ENCODE results near the gene TEAD1.

The TEAD1 gene

GRCh38 chr11:12962306-12962705 lies 288.1 kb downstream of the TEAD1 start:
- peaks cover 4% of the 10 kb centered on the region for H3K9me3 Mint-ChIP-seq
- no peaks in the 10 kb centered on the region for H3K36me3 Mint-ChIP-seq (ENCODE audit: low read depth)
- peaks cover 4% of the 10 kb centered on the region for H3K4me1 Mint-ChIP-seq
- no peak overlapping the region for H3K27ac Mint-ChIP-seq
- TF ChIP-seq, protein P1, sequence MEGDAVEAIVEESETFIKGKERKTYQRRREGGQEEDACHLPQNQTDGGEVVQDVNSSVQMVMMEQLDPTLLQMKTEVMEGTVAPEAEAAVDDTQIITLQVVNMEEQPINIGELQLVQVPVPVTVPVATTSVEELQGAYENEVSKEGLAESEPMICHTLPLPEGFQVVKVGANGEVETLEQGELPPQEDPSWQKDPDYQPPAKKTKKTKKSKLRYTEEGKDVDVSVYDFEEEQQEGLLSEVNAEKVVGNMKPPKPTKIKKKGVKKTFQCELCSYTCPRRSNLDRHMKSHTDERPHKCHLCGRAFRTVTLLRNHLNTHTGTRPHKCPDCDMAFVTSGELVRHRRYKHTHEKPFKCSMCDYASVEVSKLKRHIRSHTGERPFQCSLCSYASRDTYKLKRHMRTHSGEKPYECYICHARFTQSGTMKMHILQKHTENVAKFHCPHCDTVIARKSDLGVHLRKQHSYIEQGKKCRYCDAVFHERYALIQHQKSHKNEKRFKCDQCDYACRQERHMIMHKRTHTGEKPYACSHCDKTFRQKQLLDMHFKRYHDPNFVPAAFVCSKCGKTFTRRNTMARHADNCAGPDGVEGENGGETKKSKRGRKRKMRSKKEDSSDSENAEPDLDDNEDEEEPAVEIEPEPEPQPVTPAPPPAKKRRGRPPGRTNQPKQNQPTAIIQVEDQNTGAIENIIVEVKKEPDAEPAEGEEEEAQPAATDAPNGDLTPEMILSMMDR (IDR thresholded peaks at IDR 0.05; ENCODE audit: unreplicated experiment in 3 of 3): no peak
- H3K4me3 Mint-ChIP-seq: no peak overlapping the region
- H3K27me3 Mint-ChIP-seq (ENCODE audit: low read depth): peaks cover 23% of the 10 kb centered on the region

- peaks cover 4% of the 10 kb centered on the region for H3K9me3 Mint-ChIP-seq
- H3K4me3 Mint-ChIP-seq: no peak overlapping the region
- peaks cover 5% of the 10 kb centered on the region for H3K4me1 Mint-ChIP-seq
- TF ChIP-seq, protein P1 (IDR thresholded peaks at IDR 0.05; ENCODE audit: unreplicated experiment in 3 of 3): no peak
- no peaks in the 10 kb centered on the region for H3K36me3 Mint-ChIP-seq (ENCODE audit: low read depth)
- peaks cover 23% of the 10 kb centered on the region for H3K27me3 Mint-ChIP-seq (ENCODE audit: low read depth)
- no peak overlapping the region for H3K27ac Mint-ChIP-seq
Measured at GRCh38 chr11:12963051-12963450, 288.8 kb downstream of the TEAD1 start.

GRCh38 chr11:12963792-12964536 lies 289.7 kb downstream of the TEAD1 start:
- Mint-ChIP-seq H3K27ac (peak overlapping the region in 1 of 3 experiments; percentile 29), H3K4me1 (peaks cover 14% of the 10 kb centered on the region), H3K4me3 (no peak overlapping the region), H3K36me3 (ENCODE audit: low read depth) (no peaks in the 10 kb centered on the region), H3K27me3 (ENCODE audit: low read depth) (peaks cover 23% of the 10 kb centered on the region), H3K9me3 (no peaks in the 10 kb centered on the region)
- TF ChIP-seq, protein P1 (IDR thresholded peaks at IDR 0.05; ENCODE audit: unreplicated experiment in 3 of 3): peak; percentile 90 to 93 (median 92)

DNA sequence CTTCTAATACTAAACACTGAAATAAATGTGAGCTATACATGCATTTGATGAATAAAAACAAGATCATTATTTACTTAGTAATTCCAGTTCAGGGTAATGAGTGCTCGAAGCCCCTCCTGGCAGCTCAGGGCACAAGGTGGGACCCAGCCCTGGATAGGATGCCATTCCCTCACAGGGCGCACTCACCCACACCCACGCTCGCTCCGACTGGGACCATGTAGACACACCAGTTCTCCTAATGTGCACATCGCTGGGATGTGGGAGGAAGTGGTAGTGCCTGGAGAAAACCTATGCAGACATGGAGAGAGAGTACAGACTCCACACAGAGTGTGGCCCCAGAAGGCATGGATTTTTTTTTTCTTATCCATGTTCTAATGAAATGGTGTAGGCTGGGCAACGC lies 290.4 kb downstream of the TEAD1 start:
- Mint-ChIP-seq H3K9me3 (no peaks in the 10 kb centered on the region), H3K4me3 (no peak overlapping the region), H3K27ac (peak overlapping the region in 1 of 3 experiments; percentile 29), H3K36me3 (ENCODE audit: low read depth) (no peaks in the 10 kb centered on the region), H3K27me3 (ENCODE audit: low read depth) (peaks cover 23% of the 10 kb centered on the region), H3K4me1 (peaks cover 17% of the 10 kb centered on the region)
- TF ChIP-seq, protein P1 (IDR thresholded peaks at IDR 0.05; ENCODE audit: unreplicated experiment in 3 of 3): no peak

DNA sequence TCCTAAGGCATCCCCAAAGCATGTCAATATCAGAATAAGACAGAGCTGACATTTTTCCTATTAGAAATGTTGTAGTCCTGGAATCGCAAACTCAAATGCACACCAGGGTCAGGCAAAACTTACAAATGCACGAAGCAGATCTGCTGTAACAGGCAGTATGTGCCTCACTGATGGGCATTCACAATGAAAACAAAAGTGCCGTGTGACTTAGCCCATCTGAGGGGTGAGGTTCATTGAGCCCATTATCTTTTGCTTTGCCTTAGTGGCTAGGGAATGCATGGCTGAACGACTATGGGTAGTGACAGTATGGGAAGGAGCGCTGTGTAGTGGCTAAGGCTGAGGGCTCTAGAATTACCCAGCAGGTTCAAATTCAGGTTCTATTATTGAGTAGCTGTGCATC lies 291.8 kb downstream of the TEAD1 start:
- H3K4me1 Mint-ChIP-seq: peaks cover 17% of the 10 kb centered on the region
- H3K4me3 Mint-ChIP-seq: no peak overlapping the region
- peaks cover 20% of the 10 kb centered on the region for H3K27me3 Mint-ChIP-seq (ENCODE audit: low read depth)

More for the DNA sequence above, 291.8 kb downstream of the TEAD1 start:
- TF ChIP-seq, protein P1 (IDR thresholded peaks at IDR 0.05; ENCODE audit: unreplicated experiment in 3 of 3): no peak
- Mint-ChIP-seq H3K36me3 (ENCODE audit: low read depth) (no peaks in the 10 kb centered on the region), H3K27ac (peak overlapping the region in 1 of 3 experiments; percentile 46), H3K9me3 (no peaks in the 10 kb centered on the region)

Data from nephron (organoid).